H9 (cell line): ENCODE data around the gene TPD52L1. TPM values are rescaled to one million over a fixed set of nuclear protein-coding genes. Genes with fewer than 3 reads are reported as not detected.

ENCODE experiments used
- DNase-seq: peaks from one replicate; pipeline ENCODE4 v3.0.0-alpha.2; 2017
- H2AFZ ChIP-seq: one replicate; pipeline ENCODE4 v1.6.1; 2013; ENCODE audit warnings: mild to moderate bottlenecking, low read length, control low read depth, moderate library complexity
- H2AK5ac ChIP-seq: 2 replicates; pipeline ENCODE4 v1.6.1; 2013; ENCODE audit warnings: low read length, control low read depth, mixed read lengths; ENCODE audit not compliant: insufficient read length
- H2BK120ac ChIP-seq: one replicate; pipeline ENCODE4 v1.6.1; 2013; ENCODE audit warnings: low read depth, mild to moderate bottlenecking, low read length, control low read depth, inconsistent platforms; ENCODE audit not compliant: poor library complexity, severe bottlenecking
- H2BK12ac ChIP-seq: 2 replicates; pipeline ENCODE4 v1.6.1; 2013; ENCODE audit warnings: low read length, control low read depth, mixed read lengths, low read depth; ENCODE audit not compliant: insufficient read length
- H2BK15ac ChIP-seq: 2 replicates; pipeline ENCODE4 v1.6.1; 2013; ENCODE audit warnings: low read depth, low read length, control low read depth
- H2BK20ac ChIP-seq: one replicate; pipeline ENCODE4 v1.6.1; 2013; ENCODE audit warnings: low read depth, mild to moderate bottlenecking, low read length, control low read depth, inconsistent platforms; ENCODE audit not compliant: poor library complexity, severe bottlenecking
- H2BK5ac ChIP-seq: 2 replicates; pipeline ENCODE4 v1.6.1; 2013; ENCODE audit warnings: low read length, control low read depth, mixed read lengths; ENCODE audit not compliant: insufficient read length
- H3K14ac ChIP-seq: 2 replicates; pipeline ENCODE4 v1.6.1; 2013; ENCODE audit warnings: low read length, control low read depth; ENCODE audit not compliant: insufficient read depth
- H3K18ac ChIP-seq: 2 replicates; pipeline ENCODE4 v1.6.1; 2013; ENCODE audit warnings: low read depth, mild to moderate bottlenecking, mixed read lengths, low read length, control low read depth; ENCODE audit not compliant: insufficient read length
- H3K23ac ChIP-seq: 2 replicates; pipeline ENCODE4 v1.6.1; 2013; ENCODE audit warnings: low read length, control low read depth, mixed read lengths, low read depth; ENCODE audit not compliant: insufficient read length
- H3K23me2 ChIP-seq: 2 replicates; pipeline ENCODE4 v1.6.1; 2013; ENCODE audit warnings: low read depth, mild to moderate bottlenecking, mixed read lengths, low read length, control low read depth; ENCODE audit not compliant: insufficient read length, poor library complexity, severe bottlenecking
- H3K27ac ChIP-seq: 2 replicates; pipeline ENCODE4 v1.5.1; 2013; ENCODE audit warnings: low read length, control low read depth, mixed read lengths, low read depth; ENCODE audit not compliant: insufficient read length
- H3K27me3 ChIP-seq: 2 replicates; pipeline ENCODE4 v1.6.1; 2013; ENCODE audit warnings: low read length, control low read depth, inconsistent platforms; ENCODE audit not compliant: insufficient read depth
- H3K4ac ChIP-seq: 2 replicates; pipeline ENCODE4 v1.6.1; 2013; ENCODE audit warnings: low read depth, mild to moderate bottlenecking, control low read depth, inconsistent platforms, low read length, moderate library complexity
- H3K4me1 ChIP-seq: 2 replicates; pipeline ENCODE4 v1.6.1; 2013; ENCODE audit warnings: low read length, control low read depth, inconsistent platforms; ENCODE audit not compliant: insufficient read depth
- H3K4me2 ChIP-seq: 2 replicates; pipeline ENCODE4 v1.6.1; 2013; ENCODE audit warnings: low read length, control low read depth, mixed read lengths; ENCODE audit not compliant: insufficient read length, insufficient read depth
- H3K56ac ChIP-seq: 2 replicates; pipeline ENCODE4 v1.6.1; 2013; ENCODE audit warnings: low read depth, mild to moderate bottlenecking, mixed read lengths, low read length, control low read depth; ENCODE audit not compliant: insufficient read length
- H3K79me1 ChIP-seq: 2 replicates; pipeline ENCODE4 v1.6.1; 2013; ENCODE audit warnings: low read depth, mild to moderate bottlenecking, moderate library complexity, low read length, control low read depth, inconsistent platforms; ENCODE audit not compliant: insufficient read depth, poor library complexity, severe bottlenecking
- H3K79me2 ChIP-seq: 2 replicates; pipeline ENCODE4 v1.6.1; 2013; ENCODE audit warnings: low read length, control low read depth, inconsistent platforms; ENCODE audit not compliant: insufficient read depth
- H3K9ac ChIP-seq: 2 replicates; pipeline ENCODE4 v1.6.1; 2013; ENCODE audit warnings: low read length, control low read depth, mixed read lengths; ENCODE audit not compliant: insufficient read length; ENCODE audit errors: extremely low read depth
- H3K9me3 ChIP-seq: one replicate; pipeline ENCODE4 v1.6.1; 2013; ENCODE audit warnings: low read depth, low read length, inconsistent platforms; ENCODE audit not compliant: control insufficient read depth
- H3T11ph ChIP-seq: one replicate; pipeline ENCODE4 v1.6.1; 2013; ENCODE audit warnings: mild to moderate bottlenecking, low read length, control low read depth, inconsistent platforms
- H4K20me1 ChIP-seq: one replicate; pipeline ENCODE4 v1.6.1; 2013; ENCODE audit not compliant: control insufficient read depth, insufficient read length, insufficient read depth
- H4K5ac ChIP-seq: 2 replicates; pipeline ENCODE4 v1.6.1; 2013; ENCODE audit warnings: low read depth, mild to moderate bottlenecking, mixed read lengths, low read length, control low read depth; ENCODE audit not compliant: insufficient read length
- H4K8ac ChIP-seq: replicated peaks from 2 replicates; pipeline ENCODE4 v1.6.1; 2013; ENCODE audit warnings: low read length, control low read depth, mixed read lengths, low read depth; ENCODE audit not compliant: insufficient read length
- H4K91ac ChIP-seq: 2 replicates; pipeline ENCODE4 v1.6.1; 2013; ENCODE audit warnings: low read depth, mild to moderate bottlenecking, moderate library complexity, mixed read lengths, low read length, control low read depth; ENCODE audit not compliant: insufficient read length
- H3K27ac Mint-ChIP-seq, 3 experiments: 2 replicates in 2 of 3; 3 replicates in 1 of 3; pipeline ENCODE4 v1.8.0; 2020 to 2021; ENCODE audit warnings: mixed read lengths in 3 of 3, mild to moderate bottlenecking in 1 of 3, moderate library complexity in 1 of 3
- H3K27me3 Mint-ChIP-seq: 2 replicates; pipeline ENCODE4 v1.8.0; 2021; ENCODE audit warnings: low read depth, mild to moderate bottlenecking, moderate library complexity, mixed read lengths
- H3K36me3 Mint-ChIP-seq, 3 experiments: 2 replicates in 2 of 3; 3 replicates in 1 of 3; pipeline ENCODE4 v1.8.0; 2020 to 2021; ENCODE audit warnings: low read depth in 3 of 3, mixed read lengths in 3 of 3; ENCODE audit not compliant: insufficient read depth in 1 of 3
- H3K4me1 Mint-ChIP-seq, 2 experiments: 2 replicates each; pipeline ENCODE4 v1.8.0; 2020; ENCODE audit warnings: mixed read lengths in 2 of 2
- H3K4me3 Mint-ChIP-seq, 2 experiments: 2 replicates in 1 of 2; 3 replicates in 1 of 2; pipeline ENCODE4 v1.8.0; 2020 to 2021; ENCODE audit warnings: mild to moderate bottlenecking in 2 of 2, mixed read lengths in 2 of 2, moderate library complexity in 1 of 2
- H3K9me3 Mint-ChIP-seq, 2 experiments: 2 replicates in 1 of 2; 3 replicates in 1 of 2; pipeline ENCODE4 v1.8.0; 2020; ENCODE audit warnings: mild to moderate bottlenecking in 2 of 2, mixed read lengths in 2 of 2, moderate library complexity in 1 of 2
- WGBS: extraction: QIAGEN DNeasy Blood & Tissue Kit; methylation state at CpG from one replicate; pipeline ENCODE4 v1.1.7; 2013; ENCODE audit warnings: missing lambda C conversion rate, low lambda C conversion rate, mixed read lengths; ENCODE audit not compliant: insufficient read length; ENCODE audit errors: extremely low coverage; 5-methylcytosine and 5-hydroxymethylcytosine counted together
- total RNA-seq: library from RNA; stranded (reverse); gene quantifications from 2 replicates; pipeline ENCODE4 v1.2.1, GENCODE V29; 2021
- TF ChIP-seq, protein P1 (sequence below): fragments of 200-600 bp; sonication (generic); conservative IDR thresholded peaks from 3 replicates; pipeline ENCODE4 v1.8.0; 2021; ENCODE audit warnings: antibody characterized with exemption, mild to moderate bottlenecking

The TPD52L1 gene
- total RNA-seq, 1 experiment from 2014 or later: 6.6 TPM

DNA sequence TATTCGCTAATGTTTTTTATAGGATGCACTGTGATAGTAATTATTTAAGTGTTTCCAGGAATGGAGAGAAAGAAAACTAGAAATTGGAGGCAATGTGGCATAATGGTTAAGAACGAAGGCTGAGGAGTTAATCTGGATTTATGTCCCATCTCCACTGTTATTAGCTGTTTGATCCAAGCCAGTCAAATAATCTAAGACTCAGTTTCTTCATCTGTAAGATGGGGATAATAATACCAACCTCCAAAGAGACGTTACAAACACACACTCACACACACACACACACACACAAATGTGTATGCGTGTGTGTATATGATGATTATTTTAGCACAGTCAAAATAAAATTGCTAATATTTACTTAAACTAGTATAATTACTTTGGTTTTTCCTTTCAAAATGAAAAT is 36.9 kb upstream of the TPD52L1 start:
- H3K36me3 Mint-ChIP-seq: peaks cover 0 to 9% (median 4%) of the 10 kb centered on the region in 3 experiments; a peak in 6 of 7 replicates
- Histone ChIP-seq H2BK120ac (no peak overlapping the region), H3K14ac (no peak overlapping the region), H3K79me1 (no peaks in the 10 kb centered on the region), H3T11ph (no peak overlapping the region), H3K9ac (no peak overlapping the region), H3K9me3 (no peaks in the 10 kb centered on the region), H3K4me2 (no peak overlapping the region), H3K4me1 (no peaks in the 10 kb centered on the region), H2BK5ac (no peak overlapping the region), H2BK20ac (no peak overlapping the region), H3K4ac (no peak overlapping the region), H3K79me2 (no peaks in the 10 kb centered on the region), H4K91ac (no peak overlapping the region), H3K27ac (no peak overlapping the region), H4K8ac (no peak overlapping the region), H3K23me2 (no peaks in the 10 kb centered on the region), H3K18ac (no peak overlapping the region), H2AFZ (no peak overlapping the region), H4K5ac (no peak overlapping the region), H2BK12ac (no peak overlapping the region), H2BK15ac (no peak overlapping the region), H3K27me3 (no peaks in the 10 kb centered on the region), H4K20me1 (no peaks in the 10 kb centered on the region), H2AK5ac (no peak overlapping the region), H3K23ac (no peak overlapping the region), H3K56ac (no peak overlapping the region)
- no peaks in the 10 kb centered on the region for H3K27me3 Mint-ChIP-seq
- TF ChIP-seq, protein P1, sequence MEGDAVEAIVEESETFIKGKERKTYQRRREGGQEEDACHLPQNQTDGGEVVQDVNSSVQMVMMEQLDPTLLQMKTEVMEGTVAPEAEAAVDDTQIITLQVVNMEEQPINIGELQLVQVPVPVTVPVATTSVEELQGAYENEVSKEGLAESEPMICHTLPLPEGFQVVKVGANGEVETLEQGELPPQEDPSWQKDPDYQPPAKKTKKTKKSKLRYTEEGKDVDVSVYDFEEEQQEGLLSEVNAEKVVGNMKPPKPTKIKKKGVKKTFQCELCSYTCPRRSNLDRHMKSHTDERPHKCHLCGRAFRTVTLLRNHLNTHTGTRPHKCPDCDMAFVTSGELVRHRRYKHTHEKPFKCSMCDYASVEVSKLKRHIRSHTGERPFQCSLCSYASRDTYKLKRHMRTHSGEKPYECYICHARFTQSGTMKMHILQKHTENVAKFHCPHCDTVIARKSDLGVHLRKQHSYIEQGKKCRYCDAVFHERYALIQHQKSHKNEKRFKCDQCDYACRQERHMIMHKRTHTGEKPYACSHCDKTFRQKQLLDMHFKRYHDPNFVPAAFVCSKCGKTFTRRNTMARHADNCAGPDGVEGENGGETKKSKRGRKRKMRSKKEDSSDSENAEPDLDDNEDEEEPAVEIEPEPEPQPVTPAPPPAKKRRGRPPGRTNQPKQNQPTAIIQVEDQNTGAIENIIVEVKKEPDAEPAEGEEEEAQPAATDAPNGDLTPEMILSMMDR: no peak
- WGBS: no CpG with 5 or more reads among the region's 4 CpGs
- peaks cover 12 to 15% of the 10 kb centered on the region in 2 experiments for H3K4me1 Mint-ChIP-seq
- H3K9me3 Mint-ChIP-seq: peaks cover 8 to 9% of the 10 kb centered on the region in 2 experiments
- no peak for DNase-seq
- no peak overlapping the region for H3K27ac Mint-ChIP-seq
- H3K4me3 Mint-ChIP-seq: no peak overlapping the region
